Activated CD4-positive, alpha-beta memory T cell treated with anti-CD3 and anti-CD28 coated beads, Interleukin-2, amount 10 ng/mL, durations not matched to agents 7 days and 5 days (primary cell): Measurements from ENCODE around the gene HEPACAM. TPM values are rescaled to one million over a fixed set of nuclear protein-coding genes. Genes with fewer than 3 reads are reported as not detected.
"Not testable (repeated sequence)": the region's sequence is repeated elsewhere in the genome, so short reads cannot be mapped to it uniquely, and the experiment has no call there.

Experiments used
- CTCF ChIA-PET: fragments of 350-600 bp; sonication (Branson Sonifier 250); formaldehyde crosslinking; loops from one replicate; lab custom pipeline; 2021; ENCODE audit warnings: antibody characterized with exemption, inconsistent platforms; lab: Charles Lee
- POLR2A ChIA-PET: fragments of 350-600 bp; sonication (Branson Sonifier 250); formaldehyde crosslinking; loops from one replicate; lab custom pipeline; 2021; ENCODE audit warnings: antibody characterized with exemption; lab: Charles Lee
- DNase-seq: peaks from one replicate; pipeline ENCODE4 v3.0.0-alpha.2; 2020
- H3K27ac Mint-ChIP-seq: one replicate; pipeline ENCODE4 v1.8.0; 2021; ENCODE audit warnings: mild to moderate bottlenecking, mixed read lengths
- H3K27me3 Mint-ChIP-seq: one replicate; pipeline ENCODE4 v1.8.0; 2021; ENCODE audit warnings: mixed read lengths
- H3K36me3 Mint-ChIP-seq: one replicate; pipeline ENCODE4 v1.8.0; 2021; ENCODE audit warnings: low read depth, mixed read lengths
- H3K4me1 Mint-ChIP-seq: one replicate; pipeline ENCODE4 v1.8.0; 2021; ENCODE audit warnings: mixed read lengths
- H3K4me3 Mint-ChIP-seq: one replicate; pipeline ENCODE4 v1.8.0; 2021; ENCODE audit warnings: mild to moderate bottlenecking, mixed read lengths
- H3K9me3 Mint-ChIP-seq: one replicate; pipeline ENCODE4 v1.8.0; 2021; ENCODE audit warnings: mixed read lengths
- total RNA-seq, 2 experiments: library from RNA; stranded (reverse); gene quantifications; one replicate each; pipeline ENCODE4 v1.2.3, GENCODE V29; 2021

HEPACAM gene
- not detected for total RNA-seq

- H3K4me1 Mint-ChIP-seq, result peaks cover 3% of the 10 kb centered on the region
- DNase-seq, result no peak
- peaks cover 7% of the 10 kb centered on the region for H3K27me3 Mint-ChIP-seq
- no peaks in the 10 kb centered on the region for H3K9me3 Mint-ChIP-seq
- no peaks in the 10 kb centered on the region for H3K36me3 Mint-ChIP-seq
- H3K4me3 Mint-ChIP-seq, result no peak within 1 kb of the TSS
- H3K27ac Mint-ChIP-seq, result no peak within 1 kb of the TSS
- CTCF ChIA-PET, result interaction anchor here (1.0 kb wide), 1 partner anchor 37 kb away, joined by 3 read pairs; no protein-coding TSS in a partner anchor
- POLR2A ChIA-PET, result no interaction called here
Observed at GRCh38 chr11:124935548-124936514, at the start of gene HEPACAM. Gene HEPACAM, minus strand, starts transcription at chr11:124936047. Its CDS starts 41 bp downstream, at chr11:124936006.

GRCh38 chr11:124984512-124984854 lies 48.6 kb upstream of the HEPACAM start:
- Mint-ChIP-seq H3K9me3 (peaks cover 21% of the 10 kb centered on the region), H3K27me3 (no peaks in the 10 kb centered on the region), H3K36me3 (peaks cover 86% of the 10 kb centered on the region), H3K4me3 (no peak overlapping the region), H3K27ac (no peak overlapping the region), H3K4me1 (no peaks in the 10 kb centered on the region)
- CTCF ChIA-PET, result no interaction called here
- POLR2A ChIA-PET, result no interaction called here
- no peak for DNase-seq

GRCh38 chr11:124983674-124984511 lies 48.0 kb upstream of the HEPACAM start:
- no peak overlapping the region for H3K27ac Mint-ChIP-seq
- peaks cover 23% of the 10 kb centered on the region for H3K9me3 Mint-ChIP-seq
- no peak for DNase-seq
- H3K36me3 Mint-ChIP-seq, result peaks cover 86% of the 10 kb centered on the region
- no peaks in the 10 kb centered on the region for H3K27me3 Mint-ChIP-seq
- ChIA-PET POLR2A (no interaction called here), CTCF (no interaction called here)
- no peak overlapping the region for H3K4me3 Mint-ChIP-seq
- no peaks in the 10 kb centered on the region for H3K4me1 Mint-ChIP-seq

- ChIA-PET CTCF (no interaction called here), POLR2A (no interaction called here)
- no peak overlapping the region for H3K4me3 Mint-ChIP-seq
- no peak overlapping the region for H3K27ac Mint-ChIP-seq
- H3K27me3 Mint-ChIP-seq, result no peaks in the 10 kb centered on the region
- peaks cover 27% of the 10 kb centered on the region for H3K9me3 Mint-ChIP-seq
- DNase-seq, result no peak
- peaks cover 85% of the 10 kb centered on the region for H3K36me3 Mint-ChIP-seq
- H3K4me1 Mint-ChIP-seq, result no peaks in the 10 kb centered on the region
Observed at GRCh38 chr11:124982043-124982442, 46.2 kb upstream of the HEPACAM start.

- no peaks in the 10 kb centered on the region for H3K4me1 Mint-ChIP-seq
- CTCF ChIA-PET, result no interaction called here
- no peaks in the 10 kb centered on the region for H3K27me3 Mint-ChIP-seq
- no peak for DNase-seq
- H3K27ac Mint-ChIP-seq, result no peak overlapping the region
- peaks cover 27% of the 10 kb centered on the region for H3K9me3 Mint-ChIP-seq
- H3K4me3 Mint-ChIP-seq, result no peak overlapping the region
- POLR2A ChIA-PET, result no interaction called here
- peaks cover 61% of the 10 kb centered on the region for H3K36me3 Mint-ChIP-seq
Observed at GRCh38 chr11:124978316-124978715, 42.5 kb upstream of the HEPACAM start.

GRCh38 chr11:124977006-124977405 lies 41.2 kb upstream of the HEPACAM start:
- Mint-ChIP-seq H3K27ac (no peak overlapping the region), H3K36me3 (peaks cover 48% of the 10 kb centered on the region), H3K27me3 (no peaks in the 10 kb centered on the region), H3K4me3 (no peak overlapping the region), H3K9me3 (peaks cover 22% of the 10 kb centered on the region), H3K4me1 (no peaks in the 10 kb centered on the region)
- CTCF ChIA-PET, result no interaction called here
- POLR2A ChIA-PET, result no interaction called here
- DNase-seq, result no peak

- peaks cover 43% of the 10 kb centered on the region for H3K36me3 Mint-ChIP-seq
- H3K4me1 Mint-ChIP-seq, result no peaks in the 10 kb centered on the region
- no peaks in the 10 kb centered on the region for H3K27me3 Mint-ChIP-seq
- H3K4me3 Mint-ChIP-seq, result no peak overlapping the region
- no peak for DNase-seq
- H3K27ac Mint-ChIP-seq, result no peak overlapping the region
- H3K9me3 Mint-ChIP-seq, result peaks cover 21% of the 10 kb centered on the region
- POLR2A ChIA-PET, result no interaction called here
- CTCF ChIA-PET, result no interaction called here
Observed at GRCh38 chr11:124976531-124976930, 40.7 kb upstream of the HEPACAM start.

GRCh38 chr11:124971810-124972209 lies 36.0 kb upstream of the HEPACAM start:
- ChIA-PET POLR2A (no interaction called here), CTCF (interaction anchor here (0.6 kb wide), 1 partner anchor 27 kb away, joined by 3 read pairs; no protein-coding TSS in a partner anchor)
- H3K4me3 Mint-ChIP-seq, result no peak overlapping the region
- no peaks in the 10 kb centered on the region for H3K4me1 Mint-ChIP-seq
- H3K27me3 Mint-ChIP-seq, result no peaks in the 10 kb centered on the region
- peaks cover 4% of the 10 kb centered on the region for H3K36me3 Mint-ChIP-seq
- H3K9me3 Mint-ChIP-seq, result no peaks in the 10 kb centered on the region
- DNase-seq, result no peak
- H3K27ac Mint-ChIP-seq, result no peak overlapping the region

GRCh38 chr11:124970925-124971324 lies 35.1 kb upstream of the HEPACAM start:
- no peak for DNase-seq
- no peaks in the 10 kb centered on the region for H3K27me3 Mint-ChIP-seq
- CTCF ChIA-PET, result interaction anchor here (0.6 kb wide), 1 partner anchor 28 kb away, joined by 3 read pairs; no protein-coding TSS in a partner anchor
- no peak overlapping the region for H3K4me3 Mint-ChIP-seq
- no peaks in the 10 kb centered on the region for H3K9me3 Mint-ChIP-seq
- POLR2A ChIA-PET, result no interaction called here
- H3K4me1 Mint-ChIP-seq, result no peaks in the 10 kb centered on the region
- H3K36me3 Mint-ChIP-seq, result peaks cover 4% of the 10 kb centered on the region
- H3K27ac Mint-ChIP-seq, result no peak overlapping the region

- peaks cover 13% of the 10 kb centered on the region for H3K36me3 Mint-ChIP-seq
- H3K4me3 Mint-ChIP-seq, result not testable (repeated sequence)
- CTCF ChIA-PET, result interaction anchor here (1.3 kb wide), 1 partner anchor 173 kb away, joined by 6 read pairs; no protein-coding TSS in a partner anchor
Observed at GRCh38 chr11:124968197-124968596, 32.4 kb upstream of the HEPACAM start.

GRCh38 chr11:124961972-124962609 lies 26.2 kb upstream of the HEPACAM start:
- POLR2A ChIA-PET, result no interaction called here
- Mint-ChIP-seq H3K27ac (no peak overlapping the region), H3K36me3 (peaks cover 26% of the 10 kb centered on the region), H3K27me3 (no peaks in the 10 kb centered on the region), H3K4me1 (peaks cover 4% of the 10 kb centered on the region), H3K4me3 (no peak overlapping the region), H3K9me3 (no peaks in the 10 kb centered on the region)
- DNase-seq, result no peak
- CTCF ChIA-PET, result interaction anchor here (1.2 to 1.8 kb wide), 2 partner anchors 162 to 386 kb away, joined by 3 to 7 read pairs; no protein-coding TSS in a partner anchor

More at GRCh38 chr11:124968197-124968596, 32.4 kb upstream of the HEPACAM start:
- H3K27me3 Mint-ChIP-seq, DNase-seq, POLR2A ChIA-PET, H3K9me3 Mint-ChIP-seq, H3K27ac Mint-ChIP-seq, H3K4me1 Mint-ChIP-seq: not testable (repeated sequence)

GRCh38 chr11:124955035-124955434 lies 19.2 kb upstream of the HEPACAM start:
- Mint-ChIP-seq H3K4me3 (no peak overlapping the region), H3K4me1 (peaks cover 14% of the 10 kb centered on the region), H3K36me3 (peaks cover 21% of the 10 kb centered on the region), H3K27me3 (no peaks in the 10 kb centered on the region), H3K27ac (no peak overlapping the region), H3K9me3 (no peaks in the 10 kb centered on the region)
- DNase-seq, result no peak
- CTCF ChIA-PET, result interaction anchor here (0.6 to 4.8 kb wide), 5 partner anchors 79 to 403 kb away, joined by 3 to 22 read pairs (median 11); no protein-coding TSS in a partner anchor
- POLR2A ChIA-PET, result interaction anchor here (0.6 to 2.1 kb wide), 6 partner anchors 11 to 208 kb away, joined by 3 to 6 read pairs (median 5); no protein-coding TSS in a partner anchor
